WI38 (cell line): ENCODE measurements around the gene UBL7.

Experiments
- H3K4me3 ChIP-seq: 2 replicates; pipeline ENCODE4 v1.5.1; 2011; ENCODE audit warnings: low read depth, mild to moderate bottlenecking, control low read depth, low read length
- CTCF ChIP-seq: IDR thresholded peaks from 2 replicates; pipeline ENCODE4 v1.5.1; 2012; ENCODE audit warnings: low read depth, mild to moderate bottlenecking, control low read depth, low read length

Gene UBL7

GRCh38 chr15:74402873-74403587 lies 57.9 kb downstream of the UBL7 start:
- no peak overlapping the region for H3K4me3 ChIP-seq
- TF ChIP-seq CTCF = no peak

GRCh38 chr15:74402337-74402841 lies 58.6 kb downstream of the UBL7 start:
- H3K4me3 ChIP-seq = no peak overlapping the region
- no peak for TF ChIP-seq CTCF

- TF ChIP-seq CTCF = no peak
- no peak overlapping the region for H3K4me3 ChIP-seq
These were observed 59.8 kb downstream of the UBL7 start for GRCh38 chr15:74400915-74401757.

- no peak for TF ChIP-seq CTCF
- H3K4me3 ChIP-seq = no peak overlapping the region
These were observed 60.6 kb downstream of the UBL7 start for GRCh38 chr15:74400313-74400860.

- H3K4me3 ChIP-seq = no peak overlapping the region
- TF ChIP-seq CTCF = no peak
These were observed 61.2 kb downstream of the UBL7 start for GRCh38 chr15:74399511-74400312.

GRCh38 chr15:74399100-74399499 lies 61.9 kb downstream of the UBL7 start:
- H3K4me3 ChIP-seq = no peak overlapping the region
- TF ChIP-seq CTCF = no peak
